Measurements from ENCODE around the gene SCYGR8. TPM values are rescaled to one million over a fixed set of nuclear protein-coding genes. Genes with fewer than 3 reads are reported as not detected.

Gene SCYGR8
- polyA plus RNA-seq, 1 donor from 2014 or later: not detected

- Histone ChIP-seq H3K36me3 (ENCODE audit: insufficient read depth, low read length) (no peaks in the 10 kb centered on the region), H3K9me2 (ENCODE audit: insufficient read depth, low read length) (no peaks in the 10 kb centered on the region), H4K20me1 (ENCODE audit: insufficient read depth) (no peaks in the 10 kb centered on the region), H3K9ac (ENCODE audit: low read length) (no peak overlapping the region), H3F3A (ENCODE audit: insufficient read depth, low read length, poor library complexity, severe bottlenecking) (peaks cover 4% of the 10 kb centered on the region), H3K4me2 (ENCODE audit: low read length) (no peak overlapping the region), H3K27me3 (ENCODE audit: insufficient read depth, low read depth, low read length) (no peaks in the 10 kb centered on the region), H2AFZ (ENCODE audit: low read depth, low read length) (no peak overlapping the region), H3K27ac (ENCODE audit: low read length) (no peak overlapping the region), H3K79me2 (replicated peaks; ENCODE audit: insufficient read depth, low read length) (no peaks in the 10 kb centered on the region), H3K4me3 (ENCODE audit: low read length) (no peak overlapping the region), H3K9me3 (ENCODE audit: low read length) (no peaks in the 10 kb centered on the region)
- TF ChIP-seq MXI1 (conservative IDR thresholded peaks at IDR 0.05; ENCODE audit: poor library complexity, severe bottlenecking): no peak
- TF ChIP-seq RAD21 (conservative IDR thresholded peaks at IDR 0.05): no peak
- TF ChIP-seq SMC3 (conservative IDR thresholded peaks at IDR 0.05; ENCODE audit: poor library complexity): no peak
- TF ChIP-seq POLR2AphosphoS5 (IDR thresholded peaks at IDR 0.05): no peak
- no peak for TF ChIP-seq TAF1 (IDR thresholded peaks at IDR 0.05; ENCODE audit: low read depth)
- no peak for TF ChIP-seq EZH2 (IDR thresholded peaks at IDR 0.05; ENCODE audit: borderline replicate concordance, insufficient read depth, low read length, poor library complexity, severe bottlenecking)
- TF ChIP-seq, protein P1, sequence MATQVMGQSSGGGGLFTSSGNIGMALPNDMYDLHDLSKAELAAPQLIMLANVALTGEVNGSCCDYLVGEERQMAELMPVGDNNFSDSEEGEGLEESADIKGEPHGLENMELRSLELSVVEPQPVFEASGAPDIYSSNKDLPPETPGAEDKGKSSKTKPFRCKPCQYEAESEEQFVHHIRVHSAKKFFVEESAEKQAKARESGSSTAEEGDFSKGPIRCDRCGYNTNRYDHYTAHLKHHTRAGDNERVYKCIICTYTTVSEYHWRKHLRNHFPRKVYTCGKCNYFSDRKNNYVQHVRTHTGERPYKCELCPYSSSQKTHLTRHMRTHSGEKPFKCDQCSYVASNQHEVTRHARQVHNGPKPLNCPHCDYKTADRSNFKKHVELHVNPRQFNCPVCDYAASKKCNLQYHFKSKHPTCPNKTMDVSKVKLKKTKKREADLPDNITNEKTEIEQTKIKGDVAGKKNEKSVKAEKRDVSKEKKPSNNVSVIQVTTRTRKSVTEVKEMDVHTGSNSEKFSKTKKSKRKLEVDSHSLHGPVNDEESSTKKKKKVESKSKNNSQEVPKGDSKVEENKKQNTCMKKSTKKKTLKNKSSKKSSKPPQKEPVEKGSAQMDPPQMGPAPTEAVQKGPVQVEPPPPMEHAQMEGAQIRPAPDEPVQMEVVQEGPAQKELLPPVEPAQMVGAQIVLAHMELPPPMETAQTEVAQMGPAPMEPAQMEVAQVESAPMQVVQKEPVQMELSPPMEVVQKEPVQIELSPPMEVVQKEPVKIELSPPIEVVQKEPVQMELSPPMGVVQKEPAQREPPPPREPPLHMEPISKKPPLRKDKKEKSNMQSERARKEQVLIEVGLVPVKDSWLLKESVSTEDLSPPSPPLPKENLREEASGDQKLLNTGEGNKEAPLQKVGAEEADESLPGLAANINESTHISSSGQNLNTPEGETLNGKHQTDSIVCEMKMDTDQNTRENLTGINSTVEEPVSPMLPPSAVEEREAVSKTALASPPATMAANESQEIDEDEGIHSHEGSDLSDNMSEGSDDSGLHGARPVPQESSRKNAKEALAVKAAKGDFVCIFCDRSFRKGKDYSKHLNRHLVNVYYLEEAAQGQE (IDR thresholded peaks at IDR 0.05; ENCODE audit: borderline replicate concordance): no peak
- TF ChIP-seq, protein P2, sequence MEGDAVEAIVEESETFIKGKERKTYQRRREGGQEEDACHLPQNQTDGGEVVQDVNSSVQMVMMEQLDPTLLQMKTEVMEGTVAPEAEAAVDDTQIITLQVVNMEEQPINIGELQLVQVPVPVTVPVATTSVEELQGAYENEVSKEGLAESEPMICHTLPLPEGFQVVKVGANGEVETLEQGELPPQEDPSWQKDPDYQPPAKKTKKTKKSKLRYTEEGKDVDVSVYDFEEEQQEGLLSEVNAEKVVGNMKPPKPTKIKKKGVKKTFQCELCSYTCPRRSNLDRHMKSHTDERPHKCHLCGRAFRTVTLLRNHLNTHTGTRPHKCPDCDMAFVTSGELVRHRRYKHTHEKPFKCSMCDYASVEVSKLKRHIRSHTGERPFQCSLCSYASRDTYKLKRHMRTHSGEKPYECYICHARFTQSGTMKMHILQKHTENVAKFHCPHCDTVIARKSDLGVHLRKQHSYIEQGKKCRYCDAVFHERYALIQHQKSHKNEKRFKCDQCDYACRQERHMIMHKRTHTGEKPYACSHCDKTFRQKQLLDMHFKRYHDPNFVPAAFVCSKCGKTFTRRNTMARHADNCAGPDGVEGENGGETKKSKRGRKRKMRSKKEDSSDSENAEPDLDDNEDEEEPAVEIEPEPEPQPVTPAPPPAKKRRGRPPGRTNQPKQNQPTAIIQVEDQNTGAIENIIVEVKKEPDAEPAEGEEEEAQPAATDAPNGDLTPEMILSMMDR (IDR thresholded peaks at IDR 0.05; ENCODE audit: poor library complexity, severe bottlenecking): no peak
- no peak for TF ChIP-seq EP300 (conservative IDR thresholded peaks at IDR 0.05; ENCODE audit: poor library complexity, severe bottlenecking)
These were observed 22.1 kb downstream of the SCYGR8 start for GRCh38 chr2:227767830-227768229.

DNA sequence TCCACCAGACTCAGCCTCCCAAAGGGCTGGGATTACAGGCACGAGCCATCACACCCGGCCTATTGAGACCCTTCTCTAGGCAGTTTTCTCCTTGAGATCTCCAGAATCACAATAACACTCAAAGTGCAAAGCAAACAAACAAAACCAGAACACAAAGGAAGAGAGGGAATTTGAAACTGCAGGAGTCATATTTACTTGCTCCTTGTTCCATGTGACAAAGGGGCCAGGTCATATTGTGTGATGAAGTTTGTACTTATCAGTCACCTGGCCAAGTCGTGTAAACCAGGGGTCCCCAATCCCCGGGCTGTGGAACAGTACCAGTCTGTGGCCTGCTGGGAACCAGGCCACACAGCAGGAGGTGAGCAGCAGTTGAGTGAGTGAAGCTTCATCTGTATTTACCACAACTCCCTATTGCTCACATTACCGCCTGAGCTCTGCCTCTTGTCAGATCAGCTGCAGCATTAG is 26.5 kb downstream of the SCYGR8 start:
- Histone ChIP-seq H3K4me2 (ENCODE audit: low read length) (no peak overlapping the region), H3K36me3 (ENCODE audit: insufficient read depth, low read length) (no peaks in the 10 kb centered on the region), H4K20me1 (ENCODE audit: insufficient read depth) (no peaks in the 10 kb centered on the region), H3K9me3 (ENCODE audit: low read length) (no peaks in the 10 kb centered on the region), H3K27me3 (ENCODE audit: insufficient read depth, low read depth, low read length) (no peaks in the 10 kb centered on the region), H3K79me2 (replicated peaks; ENCODE audit: insufficient read depth, low read length) (no peaks in the 10 kb centered on the region), H3F3A (ENCODE audit: insufficient read depth, low read length, poor library complexity, severe bottlenecking) (no peaks in the 10 kb centered on the region), H3K27ac (ENCODE audit: low read length) (no peak overlapping the region), H3K9me2 (ENCODE audit: insufficient read depth, low read length) (no peaks in the 10 kb centered on the region), H2AFZ (ENCODE audit: low read depth, low read length) (no peak overlapping the region), H3K9ac (ENCODE audit: low read length) (no peak overlapping the region), H3K4me3 (ENCODE audit: low read length) (no peak overlapping the region)
- no peak for TF ChIP-seq POLR2AphosphoS5 (IDR thresholded peaks at IDR 0.05)
- TF ChIP-seq, protein P1 (IDR thresholded peaks at IDR 0.05; ENCODE audit: borderline replicate concordance): no peak
- TF ChIP-seq, protein P2 (IDR thresholded peaks at IDR 0.05; ENCODE audit: poor library complexity, severe bottlenecking): no peak
- no peak for TF ChIP-seq RAD21 (conservative IDR thresholded peaks at IDR 0.05)
- TF ChIP-seq EP300 (conservative IDR thresholded peaks at IDR 0.05; ENCODE audit: poor library complexity, severe bottlenecking): no peak
- no peak for TF ChIP-seq EZH2 (IDR thresholded peaks at IDR 0.05; ENCODE audit: borderline replicate concordance, insufficient read depth, low read length, poor library complexity, severe bottlenecking)
- no peak for TF ChIP-seq SMC3 (conservative IDR thresholded peaks at IDR 0.05; ENCODE audit: poor library complexity)

All from neural cell (in vitro differentiated cells).